ENCODE results near the gene FCHSD2. TPM values are rescaled to one million over a fixed set of nuclear protein-coding genes. Genes with fewer than 3 reads are reported as not detected.

Gene FCHSD2
- polyA plus RNA-seq, 2 of the 4 experiments (the other 2 are of a cell fraction), result 10.5 to 19.0 TPM

- no peak overlapping the region for H3K4me2 ChIP-seq
- no peak for ATAC-seq
- H3K9me3 ChIP-seq, result no peaks in the 10 kb centered on the region
- no peak overlapping the region for H3K27ac ChIP-seq
- 90% methylated on average over 1 of the region's 1 CpG for WGBS (ENCODE audit: missing lambda C conversion rate)
- CTCF ChIA-PET, result no interaction called here
- no peaks in the 10 kb centered on the region for H3K4me1 ChIP-seq
- no peak for FAIRE-seq
- no peak for TF ChIP-seq KDM5A (IDR thresholded peaks at IDR 0.05)
- no peak for TF ChIP-seq GATA3 (IDR thresholded peaks at IDR 0.05; ENCODE audit: borderline replicate concordance)
- TF ChIP-seq ATOH8 (CRISPR knock-in tag; IDR thresholded peaks at IDR 0.05; ENCODE audit: low read depth), result no peak
- no peak for TF ChIP-seq FOSL2 (IDR thresholded peaks at IDR 0.05)
- TF ChIP-seq FOSL2 (CRISPR knock-in tag; IDR thresholded peaks at IDR 0.05), result no peak
- TF ChIP-seq BCL3 (IDR thresholded peaks at IDR 0.05), result no peak
- no peak for DNase-seq (ENCODE audit: low read depth in 1 of 2, low spot score in 1 of 2)
- no peak overlapping the region for H3K4me3 ChIP-seq
- POLR2A ChIA-PET, result no interaction called here
These were observed 210.0 kb downstream of the FCHSD2 start for GRCh38 chr11:72932132-72932570.

- no peak overlapping the region for H3K27ac ChIP-seq
- H3K4me2 ChIP-seq, result no peak overlapping the region
- no peaks in the 10 kb centered on the region for H3K9me3 ChIP-seq
- no peak overlapping the region for H3K4me3 ChIP-seq
- no peak for ATAC-seq
- no peak for DNase-seq (ENCODE audit: low read depth in 1 of 2, low spot score in 1 of 2)
- CTCF ChIA-PET, result interaction anchor here (0.9 kb wide), 1 partner anchor 16 kb away, joined by 3 read pairs; no protein-coding TSS in a partner anchor
- H3K4me1 ChIP-seq, result no peaks in the 10 kb centered on the region
- POLR2A ChIA-PET, result no interaction called here
- no peak for FAIRE-seq
- TF ChIP-seq SREBF2 (IDR thresholded peaks at IDR 0.05), result no peak
- no peak for TF ChIP-seq HES2 (IDR thresholded peaks at IDR 0.05)
- TF ChIP-seq ZSCAN20 (CRISPR knock-in tag; IDR thresholded peaks at IDR 0.05), result no peak
- TF ChIP-seq HDAC2 (IDR thresholded peaks at IDR 0.05), result no peak
- TF ChIP-seq SMC3 (IDR thresholded peaks at IDR 0.05), result no peak
- TF ChIP-seq ELK1 (IDR thresholded peaks at IDR 0.05; ENCODE audit: low read depth, low read length), result no peak
- TF ChIP-seq RNF2 (IDR thresholded peaks at IDR 0.05; ENCODE audit: borderline replicate concordance, low read depth), result no peak
- no peak for TF ChIP-seq HOXB5 (CRISPR knock-in tag; IDR thresholded peaks at IDR 0.05)
- TF ChIP-seq CBX2 (IDR thresholded peaks at IDR 0.05; ENCODE audit: borderline replicate concordance, low read depth), result no peak
- TF ChIP-seq HEYL (CRISPR knock-in tag; IDR thresholded peaks at IDR 0.05), result no peak
- no peak for TF ChIP-seq BCL3 (IDR thresholded peaks at IDR 0.05)
- TF ChIP-seq CHD4 (IDR thresholded peaks at IDR 0.05; ENCODE audit: borderline replicate concordance), result no peak
- no peak for TF ChIP-seq REST (IDR thresholded peaks at IDR 0.05)
- no peak for TF ChIP-seq ZFP36 (IDR thresholded peaks at IDR 0.05; ENCODE audit: borderline replicate concordance, partially characterized antibody)
- no peak for TF ChIP-seq PBX3 (IDR thresholded peaks at IDR 0.05)
- 87% methylated on average over 2 of the region's 2 CpGs for WGBS (ENCODE audit: missing lambda C conversion rate)
These were observed 212.1 kb downstream of the FCHSD2 start for GRCh38 chr11:72930008-72930407.
